ENCODE data around the gene TEP1. TPM values are rescaled to one million over a fixed set of nuclear protein-coding genes. Genes with fewer than 3 reads are reported as not detected.

Gene TEP1
- total RNA-seq, 2 experiments from 2014 or later, result 60.7 to 63.5 TPM

GRCh38 chr14:20403521-20403920 lies 9.8 kb downstream of the TEP1 start:
- Mint-ChIP-seq H3K4me1 (peaks cover 54% of the 10 kb centered on the region), H3K9me3 (no peaks in the 10 kb centered on the region), H3K27ac (no peak overlapping the region), H3K27me3 (no peaks in the 10 kb centered on the region), H3K36me3 (ENCODE audit: low read depth) (peaks cover 80% of the 10 kb centered on the region), H3K4me3 (no peak overlapping the region)
- DNase-seq, result no peak
- ChIA-PET CTCF (interaction anchor here (1.5 to 3.1 kb wide), 3 partner anchors 10 to 60 kb away, joined by 4 to 13 read pairs (median 12); partner anchors contain the start of genes PARP2 and TEP1), POLR2A (interaction anchor here (1.6 to 5.8 kb wide), 2 partner anchors 10 to 19 kb away, joined by 6 to 31 read pairs; partner anchors contain the start of gene TEP1)

- CTCF ChIA-PET, result interaction anchor here (1.8 to 2.7 kb wide), 2 partner anchors 13 to 15 kb away, joined by 6 to 13 read pairs; partner anchors contain the start of gene TEP1
- no peaks in the 10 kb centered on the region for H3K9me3 Mint-ChIP-seq
- peak overlapping the region; percentile 91 for H3K27ac Mint-ChIP-seq
- POLR2A ChIA-PET, result interaction anchor here (1.0 to 5.8 kb wide), 4 partner anchors 9 to 58 kb away, joined by 3 to 31 read pairs (median 10); partner anchors contain the start of genes APEX1, PARP2 and TEP1
- peaks cover 72% of the 10 kb centered on the region for H3K36me3 Mint-ChIP-seq (ENCODE audit: low read depth)
- peaks cover 42% of the 10 kb centered on the region for H3K4me1 Mint-ChIP-seq
- DNase-seq, result peak; percentile 22
- H3K27me3 Mint-ChIP-seq, result no peaks in the 10 kb centered on the region
- H3K4me3 Mint-ChIP-seq, result peak overlapping the region; percentile 61
Observed at GRCh38 chr14:20400965-20401593, 12.2 kb downstream of the TEP1 start.

- peaks cover 76% of the 10 kb centered on the region for H3K36me3 Mint-ChIP-seq (ENCODE audit: low read depth)
- no peaks in the 10 kb centered on the region for H3K27me3 Mint-ChIP-seq
- H3K9me3 Mint-ChIP-seq, result no peaks in the 10 kb centered on the region
- CTCF ChIA-PET, result no interaction called here
- peaks cover 40% of the 10 kb centered on the region for H3K4me1 Mint-ChIP-seq
- POLR2A ChIA-PET, result interaction anchor here (1.7 to 5.8 kb wide), 3 partner anchors 9 to 57 kb away, joined by 7 to 31 read pairs (median 14); partner anchors contain the start of genes PARP2 and TEP1
- H3K27ac Mint-ChIP-seq, result peak overlapping the region; percentile 91
- H3K4me3 Mint-ChIP-seq, result peak overlapping the region; percentile 61
- DNase-seq, result no peak
Observed at GRCh38 chr14:20400589-20400964, 12.7 kb downstream of the TEP1 start.

- Mint-ChIP-seq H3K4me3 (no peak overlapping the region), H3K27me3 (no peaks in the 10 kb centered on the region), H3K36me3 (ENCODE audit: low read depth) (peaks cover 59% of the 10 kb centered on the region), H3K27ac (no peak overlapping the region), H3K9me3 (no peaks in the 10 kb centered on the region), H3K4me1 (peaks cover 23% of the 10 kb centered on the region)
- DNase-seq, result no peak
- ChIA-PET CTCF (interaction anchor here (1.4 kb wide), 1 partner anchor 70 kb away, joined by 4 read pairs; no protein-coding TSS in a partner anchor), POLR2A (no interaction called here)
Observed at GRCh38 chr14:20397511-20397910, 15.8 kb downstream of the TEP1 start.

GRCh38 chr14:20391505-20391904 lies 21.8 kb downstream of the TEP1 start:
- H3K9me3 Mint-ChIP-seq, result no peaks in the 10 kb centered on the region
- H3K27me3 Mint-ChIP-seq, result no peaks in the 10 kb centered on the region
- ChIA-PET CTCF (interaction anchor here (1.1 kb wide), 1 partner anchor 64 kb away, joined by 3 read pairs; no protein-coding TSS in a partner anchor), POLR2A (no interaction called here)
- peaks cover 73% of the 10 kb centered on the region for H3K36me3 Mint-ChIP-seq (ENCODE audit: low read depth)
- no peak for DNase-seq
- H3K4me1 Mint-ChIP-seq, result peaks cover 2% of the 10 kb centered on the region
- no peak overlapping the region for H3K27ac Mint-ChIP-seq
- no peak overlapping the region for H3K4me3 Mint-ChIP-seq

GRCh38 chr14:20388159-20388558 lies 25.1 kb downstream of the TEP1 start:
- Mint-ChIP-seq H3K27me3 (no peaks in the 10 kb centered on the region), H3K27ac (no peak overlapping the region), H3K4me1 (peaks cover 2% of the 10 kb centered on the region), H3K9me3 (no peaks in the 10 kb centered on the region), H3K4me3 (no peak overlapping the region), H3K36me3 (ENCODE audit: low read depth) (peaks cover 79% of the 10 kb centered on the region)
- CTCF ChIA-PET, result no interaction called here
- DNase-seq, result no peak
- POLR2A ChIA-PET, result no interaction called here

- H3K4me3 Mint-ChIP-seq, result no peak overlapping the region
- CTCF ChIA-PET, result no interaction called here
- no peaks in the 10 kb centered on the region for H3K9me3 Mint-ChIP-seq
- H3K27me3 Mint-ChIP-seq, result no peaks in the 10 kb centered on the region
- H3K4me1 Mint-ChIP-seq, result peaks cover 2% of the 10 kb centered on the region
- POLR2A ChIA-PET, result no interaction called here
- no peak for DNase-seq
- H3K36me3 Mint-ChIP-seq (ENCODE audit: low read depth), result peaks cover 83% of the 10 kb centered on the region
- H3K27ac Mint-ChIP-seq, result no peak overlapping the region
Observed at GRCh38 chr14:20387576-20387975, 25.7 kb downstream of the TEP1 start.

- Mint-ChIP-seq H3K27me3 (no peaks in the 10 kb centered on the region), H3K4me3 (no peak overlapping the region), H3K27ac (no peak overlapping the region), H3K4me1 (peaks cover 2% of the 10 kb centered on the region), H3K9me3 (no peaks in the 10 kb centered on the region), H3K36me3 (ENCODE audit: low read depth) (peaks cover 82% of the 10 kb centered on the region)
- POLR2A ChIA-PET, result no interaction called here
- CTCF ChIA-PET, result interaction anchor here (1.2 kb wide), 1 partner anchor 27 kb away, joined by 3 read pairs; the partner anchor contains the start of gene TEP1
- DNase-seq, result no peak
Observed at GRCh38 chr14:20386276-20386855, 26.9 kb downstream of the TEP1 start.

- ChIA-PET CTCF (interaction anchor here (1.2 to 1.4 kb wide), 2 partner anchors 28 to 31 kb away, joined by 3 to 7 read pairs; partner anchors contain the start of gene TEP1), POLR2A (interaction anchor here (1.3 to 1.7 kb wide), 2 partner anchors 19 to 42 kb away, joined by 4 to 6 read pairs; partner anchors contain the start of gene PARP2)
- Mint-ChIP-seq H3K36me3 (ENCODE audit: low read depth) (peaks cover 84% of the 10 kb centered on the region), H3K27me3 (no peaks in the 10 kb centered on the region), H3K4me1 (peaks cover 2% of the 10 kb centered on the region), H3K27ac (no peak overlapping the region), H3K4me3 (no peak overlapping the region), H3K9me3 (no peaks in the 10 kb centered on the region)
- no peak for DNase-seq
Observed at GRCh38 chr14:20384886-20385285, 28.4 kb downstream of the TEP1 start.

GRCh38 chr14:20384321-20384720 lies 29.0 kb downstream of the TEP1 start:
- no peak overlapping the region for H3K4me3 Mint-ChIP-seq
- no peaks in the 10 kb centered on the region for H3K27me3 Mint-ChIP-seq
- DNase-seq, result no peak
- H3K4me1 Mint-ChIP-seq, result no peaks in the 10 kb centered on the region
- H3K27ac Mint-ChIP-seq, result no peak overlapping the region
- POLR2A ChIA-PET, result interaction anchor here (1.3 to 1.7 kb wide), 2 partner anchors 20 to 41 kb away, joined by 4 to 6 read pairs; partner anchors contain the start of gene PARP2
- H3K36me3 Mint-ChIP-seq (ENCODE audit: low read depth), result peaks cover 85% of the 10 kb centered on the region
- CTCF ChIA-PET, result interaction anchor here (1.4 kb wide), 1 partner anchor 31 kb away, joined by 7 read pairs; no protein-coding TSS in a partner anchor
- no peaks in the 10 kb centered on the region for H3K9me3 Mint-ChIP-seq

- POLR2A ChIA-PET, result interaction anchor here (1.3 to 1.7 kb wide), 2 partner anchors 20 to 41 kb away, joined by 4 to 6 read pairs; partner anchors contain the start of gene PARP2
- H3K36me3 Mint-ChIP-seq (ENCODE audit: low read depth), result peaks cover 84% of the 10 kb centered on the region
- no peak overlapping the region for H3K27ac Mint-ChIP-seq
- H3K9me3 Mint-ChIP-seq, result no peaks in the 10 kb centered on the region
- no peak for DNase-seq
- CTCF ChIA-PET, result no interaction called here
- no peak overlapping the region for H3K4me3 Mint-ChIP-seq
- no peaks in the 10 kb centered on the region for H3K4me1 Mint-ChIP-seq
- H3K27me3 Mint-ChIP-seq, result no peaks in the 10 kb centered on the region
Observed at GRCh38 chr14:20383636-20384035, 29.7 kb downstream of the TEP1 start.

GRCh38 chr14:20383032-20383431 lies 30.3 kb downstream of the TEP1 start:
- H3K4me1 Mint-ChIP-seq, result no peaks in the 10 kb centered on the region
- H3K9me3 Mint-ChIP-seq, result no peaks in the 10 kb centered on the region
- CTCF ChIA-PET, result no interaction called here
- no peaks in the 10 kb centered on the region for H3K27me3 Mint-ChIP-seq
- no peak overlapping the region for H3K27ac Mint-ChIP-seq
- H3K36me3 Mint-ChIP-seq (ENCODE audit: low read depth), result peaks cover 83% of the 10 kb centered on the region
- no peak overlapping the region for H3K4me3 Mint-ChIP-seq
- DNase-seq, result no peak
- POLR2A ChIA-PET, result interaction anchor here (2.4 kb wide), 1 partner anchor 39 kb away, joined by 9 read pairs; the partner anchor contains the start of gene PARP2

GRCh38 chr14:20382526-20382925 lies 30.8 kb downstream of the TEP1 start:
- H3K4me3 Mint-ChIP-seq, result no peak overlapping the region
- no peaks in the 10 kb centered on the region for H3K4me1 Mint-ChIP-seq
- no peaks in the 10 kb centered on the region for H3K9me3 Mint-ChIP-seq
- ChIA-PET CTCF (interaction anchor here (1.2 kb wide), 1 partner anchor 28 kb away, joined by 3 read pairs; no protein-coding TSS in a partner anchor), POLR2A (interaction anchor here (2.4 kb wide), 1 partner anchor 39 kb away, joined by 9 read pairs; the partner anchor contains the start of gene PARP2)
- no peak for DNase-seq
- peaks cover 83% of the 10 kb centered on the region for H3K36me3 Mint-ChIP-seq (ENCODE audit: low read depth)
- H3K27me3 Mint-ChIP-seq, result no peaks in the 10 kb centered on the region
- no peak overlapping the region for H3K27ac Mint-ChIP-seq

Measured in activated CD4-positive, alpha-beta memory T cell treated with anti-CD3 and anti-CD28 coated beads, Interleukin-2, amount 10 ng/mL, durations not matched to agents 7 days and 5 days (primary cell).